Vagina (tissue), 2 donors: ENCODE data around the gene CAMTA2. TPM values are rescaled to one million over a fixed set of nuclear protein-coding genes. Genes with fewer than 3 reads are reported as not detected.
A peak's percentile ranks its signal among the peaks of the same experiment; 100 is the strongest.

ENCODE experiments used
- DNase-seq, 2 donors: peaks; one replicate each; pipeline ENCODE4 v3.0.0-alpha.2; 2017; ENCODE audit errors: extremely low spot score in 2 of 2
- H3K27ac ChIP-seq: fragments of 200-600 bp; sonication (generic); one replicate; pipeline ENCODE4 v1.5.1; 2019
- H3K27me3 ChIP-seq: fragments of 200-600 bp; sonication (generic); one replicate; pipeline ENCODE4 v1.5.1; 2019
- H3K36me3 ChIP-seq, 2 donors: fragments of 200-600 bp; sonication (generic); one replicate each; pipeline ENCODE4 v1.5.1; 2017 to 2019
- H3K4me1 ChIP-seq: fragments of 200-600 bp; sonication (generic); one replicate; pipeline ENCODE4 v1.5.1; 2019
- H3K4me3 ChIP-seq, 2 donors: fragments of 200-600 bp; sonication (generic); 1 replicate in 1 of 2; 2 replicates in 1 of 2; pipeline ENCODE4 v1.5.1; 2016 to 2019
- H3K9me3 ChIP-seq: fragments of 200-600 bp; sonication (generic); one replicate; pipeline ENCODE4 v1.5.1; 2019
- CTCF ChIP-seq, 3 experiments: fragments of 450-650 bp in 2 of 3; fragments of 200-600 bp in 1 of 3; sonication (generic) in 1 of 3; IDR thresholded peaks; one replicate each; pipeline ENCODE4 v1.5.1; 2017 to 2019; ENCODE audit warnings: antibody characterized with exemption in 3 of 3, mild to moderate bottlenecking in 2 of 3, moderate library complexity in 2 of 3
- POLR2A ChIP-seq, 2 donors: fragments of 450-650 bp; IDR thresholded peaks; one replicate each; pipeline ENCODE4 v1.6.1; 2017; ENCODE audit warnings: antibody characterized with exemption in 2 of 2, mild to moderate bottlenecking in 2 of 2, moderate library complexity in 2 of 2
- POLR2AphosphoS5 ChIP-seq, 2 donors: sonication (generic); formaldehyde crosslinking; IDR thresholded peaks; one replicate each; pipeline ENCODE4 v1.9.0; 2017; ENCODE audit warnings: antibody characterized with exemption in 2 of 2, mild to moderate bottlenecking in 2 of 2, low read depth in 1 of 2; ENCODE audit not compliant: insufficient read depth in 1 of 2
- intact Hi-C: fragments of 100-400 bp; cut with DNase I; formaldehyde crosslinking; loops from one replicate; pipeline ENCODE4 v1.15.1; 2023
- total RNA-seq: library from RNA; depleted of rRNA; stranded (reverse); fragments of >200 nt; gene quantifications from one replicate; pipeline ENCODE4 v1.2.3, GENCODE V29; 2016

Gene CAMTA2
- total RNA-seq, 1 donor from 2014 or later, result 36.3 TPM

GRCh38 chr17:4941319-4941610 lies 46.2 kb downstream of the CAMTA2 start:
- TF ChIP-seq CTCF (IDR thresholded peaks at IDR 0.05) (no peak), POLR2A (IDR thresholded peaks at IDR 0.05) (no peak), POLR2AphosphoS5 (IDR thresholded peaks at IDR 0.05; ENCODE audit: insufficient read depth in 1 of 2, low read depth in 1 of 2) (no peak)
- Histone ChIP-seq H3K9me3 (no peaks in the 10 kb centered on the region), H3K27ac (peak overlapping the region; percentile 88), H3K4me3 (peak overlapping the region; percentile 76 to 88), H3K36me3 (peaks cover 0 to 50% of the 10 kb centered on the region in 2 donors), H3K27me3 (no peaks in the 10 kb centered on the region), H3K4me1 (peaks cover 56% of the 10 kb centered on the region)
- intact Hi-C loops, result no loop called here
- DNase-seq, result no peak

- H3K36me3 ChIP-seq, result peaks cover 0 to 45% of the 10 kb centered on the region in 2 donors
- no peak for DNase-seq
- peak overlapping the region; percentile 76 to 88 for H3K4me3 ChIP-seq
- peak in 1 of 2 donors; percentile 3 for TF ChIP-seq POLR2AphosphoS5 (IDR thresholded peaks at IDR 0.05; ENCODE audit: insufficient read depth in 1 of 2, low read depth in 1 of 2)
- TF ChIP-seq POLR2A (IDR thresholded peaks at IDR 0.05), result no peak
- H3K4me1 ChIP-seq, result peaks cover 51% of the 10 kb centered on the region
- no peaks in the 10 kb centered on the region for H3K9me3 ChIP-seq
- H3K27ac ChIP-seq, result peak overlapping the region; percentile 88
- no peaks in the 10 kb centered on the region for H3K27me3 ChIP-seq
- intact Hi-C loops, result no loop called here
Observed at GRCh38 chr17:4940555-4941318, 46.7 kb downstream of the CAMTA2 start.

GRCh38 chr17:4939796-4940554 lies 47.5 kb downstream of the CAMTA2 start, which contains the start of the genes RNF167 and SLC25A11:
RNF167 (plus strand) TSS chr17:4940268; CDS start chr17:4940910, 642 bp downstream.
SLC25A11 (minus strand) TSS chr17:4940046; CDS start chr17:4939910, 136 bp downstream.
- intact Hi-C loops, result no loop called here
- TF ChIP-seq CTCF (IDR thresholded peaks at IDR 0.05), result no peak
- TF ChIP-seq POLR2A (IDR thresholded peaks at IDR 0.05), result peak in 1 of 2 donors; percentile 62
- peak; percentile 79 to 90 for TF ChIP-seq POLR2AphosphoS5 (IDR thresholded peaks at IDR 0.05; ENCODE audit: insufficient read depth in 1 of 2, low read depth in 1 of 2)
- H3K4me1 ChIP-seq, result peaks cover 43% of the 10 kb centered on the region

GRCh38 chr17:4939546-4939795 lies 48.0 kb downstream of the CAMTA2 start:
- Histone ChIP-seq H3K27me3 (no peaks in the 10 kb centered on the region), H3K4me3 (peak overlapping the region; percentile 76 to 88), H3K4me1 (peaks cover 40% of the 10 kb centered on the region), H3K9me3 (no peaks in the 10 kb centered on the region), H3K27ac (peak overlapping the region; percentile 88), H3K36me3 (peaks cover 0 to 37% of the 10 kb centered on the region in 2 donors)
- DNase-seq, result no peak
- TF ChIP-seq POLR2A (IDR thresholded peaks at IDR 0.05) (no peak), CTCF (IDR thresholded peaks at IDR 0.05) (no peak), POLR2AphosphoS5 (IDR thresholded peaks at IDR 0.05; ENCODE audit: insufficient read depth in 1 of 2, low read depth in 1 of 2) (no peak)
- intact Hi-C loops, result no loop called here

More at GRCh38 chr17:4939796-4940554, 47.5 kb downstream of the CAMTA2 start, which contains the start of the genes RNF167 and SLC25A11:
- Histone ChIP-seq H3K4me3 (peak within 1 kb of the TSS; percentile 76 to 88), H3K9me3 (no peaks in the 10 kb centered on the region), H3K27ac (peak within 1 kb of the TSS; percentile 88), H3K36me3 (peaks cover 0 to 39% of the 10 kb centered on the region in 2 donors), H3K27me3 (no peaks in the 10 kb centered on the region)
- DNase-seq, result peak in 1 of 2 donors; percentile 99

- H3K4me1 ChIP-seq, result peaks cover 42% of the 10 kb centered on the region
- H3K27ac ChIP-seq, result peak overlapping the region; percentile 88
- H3K9me3 ChIP-seq, result no peaks in the 10 kb centered on the region
- intact Hi-C loops, result no loop called here
- H3K36me3 ChIP-seq, result peaks cover 0 to 35% of the 10 kb centered on the region in 2 donors
- no peak for DNase-seq
- H3K27me3 ChIP-seq, result no peaks in the 10 kb centered on the region
- H3K4me3 ChIP-seq, result peak overlapping the region; percentile 76 to 88
- no peak for TF ChIP-seq POLR2A (IDR thresholded peaks at IDR 0.05)
- TF ChIP-seq POLR2AphosphoS5 (IDR thresholded peaks at IDR 0.05; ENCODE audit: insufficient read depth in 1 of 2, low read depth in 1 of 2), result no peak
- TF ChIP-seq CTCF (IDR thresholded peaks at IDR 0.05), result no peak
Observed at GRCh38 chr17:4938688-4939545, 48.6 kb downstream of the CAMTA2 start.
